Measurements from ENCODE around the gene NKX2-4. TPM values are rescaled to one million over a fixed set of nuclear protein-coding genes. Genes with fewer than 3 reads are reported as not detected.

NKX2-4 gene
- not detected for total RNA-seq
- long read RNA-seq: 0 reads

DNA sequence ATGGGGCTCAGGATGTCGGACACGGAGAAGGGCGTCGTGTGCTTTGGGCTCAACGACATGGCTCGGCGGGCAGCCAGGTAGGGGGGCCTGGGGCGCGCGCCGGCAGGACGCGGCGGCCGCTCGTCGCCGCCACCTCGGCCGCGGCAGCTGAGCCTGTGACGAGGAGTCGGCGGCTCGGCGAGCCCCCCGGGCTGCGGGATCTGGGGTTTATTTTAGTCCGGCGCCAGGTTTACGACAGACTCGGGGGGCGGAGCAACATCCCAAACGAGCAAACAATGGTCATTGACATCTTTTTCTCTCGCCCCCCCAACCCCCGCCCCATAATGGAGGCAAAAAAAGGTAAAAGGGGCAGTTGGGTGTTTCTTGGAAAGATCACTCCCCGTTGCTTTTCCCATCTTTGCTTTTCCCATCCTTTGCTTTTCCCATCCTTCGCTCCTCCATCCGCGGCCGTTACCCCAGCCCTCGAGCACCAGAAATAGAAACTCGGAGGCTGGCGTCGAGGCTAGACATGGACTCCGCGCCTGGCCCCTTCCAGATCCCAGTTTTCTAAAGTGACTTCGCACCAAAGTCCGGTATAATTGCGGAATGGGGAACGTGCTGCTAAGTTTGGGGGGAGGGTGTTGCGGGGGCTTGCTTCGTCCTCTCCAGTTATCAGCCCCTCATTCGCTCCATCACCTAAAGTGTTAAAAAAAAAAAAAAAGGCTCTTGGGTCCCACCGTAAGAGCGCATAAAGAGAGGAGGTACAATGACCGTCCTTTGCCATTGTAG lies at the start of gene NKX2-4:
Gene NKX2-4, minus strand, starts transcription at position 186 of the 768 bp plus-strand sequence. Its CDS starts 127 bp downstream, at position 59.
- H3K4me3 ChIP-seq: no peak within 1 kb of the TSS
- whole genome bisulfite sequencing (ENCODE audit: insufficient coverage, low coverage, low lambda C conversion rate, missing lambda C conversion rate): 10% methylated on average over 23 of the region's 57 CpGs
- peaks cover 26 to 48% of the 10 kb centered on the region in 2 donors for H3K27me3 ChIP-seq
- H3K4me1 ChIP-seq: peaks cover 0 to 4% (median 0%) of the 10 kb centered on the region in 4 donors
- H3K36me3 ChIP-seq: no peaks in the 10 kb centered on the region
- TF ChIP-seq POLR2A (IDR thresholded peaks at IDR 0.05): no peak
- TF ChIP-seq, protein P1, sequence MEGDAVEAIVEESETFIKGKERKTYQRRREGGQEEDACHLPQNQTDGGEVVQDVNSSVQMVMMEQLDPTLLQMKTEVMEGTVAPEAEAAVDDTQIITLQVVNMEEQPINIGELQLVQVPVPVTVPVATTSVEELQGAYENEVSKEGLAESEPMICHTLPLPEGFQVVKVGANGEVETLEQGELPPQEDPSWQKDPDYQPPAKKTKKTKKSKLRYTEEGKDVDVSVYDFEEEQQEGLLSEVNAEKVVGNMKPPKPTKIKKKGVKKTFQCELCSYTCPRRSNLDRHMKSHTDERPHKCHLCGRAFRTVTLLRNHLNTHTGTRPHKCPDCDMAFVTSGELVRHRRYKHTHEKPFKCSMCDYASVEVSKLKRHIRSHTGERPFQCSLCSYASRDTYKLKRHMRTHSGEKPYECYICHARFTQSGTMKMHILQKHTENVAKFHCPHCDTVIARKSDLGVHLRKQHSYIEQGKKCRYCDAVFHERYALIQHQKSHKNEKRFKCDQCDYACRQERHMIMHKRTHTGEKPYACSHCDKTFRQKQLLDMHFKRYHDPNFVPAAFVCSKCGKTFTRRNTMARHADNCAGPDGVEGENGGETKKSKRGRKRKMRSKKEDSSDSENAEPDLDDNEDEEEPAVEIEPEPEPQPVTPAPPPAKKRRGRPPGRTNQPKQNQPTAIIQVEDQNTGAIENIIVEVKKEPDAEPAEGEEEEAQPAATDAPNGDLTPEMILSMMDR (IDR thresholded peaks at IDR 0.05): no peak
- intact Hi-C loops (cut with DNase I): no loop called here
- no peak for ATAC-seq
- H3K27ac ChIP-seq: no peak within 1 kb of the TSS
- DNase-seq: no peak
- no peaks in the 10 kb centered on the region for H3K9me3 ChIP-seq

DNA sequence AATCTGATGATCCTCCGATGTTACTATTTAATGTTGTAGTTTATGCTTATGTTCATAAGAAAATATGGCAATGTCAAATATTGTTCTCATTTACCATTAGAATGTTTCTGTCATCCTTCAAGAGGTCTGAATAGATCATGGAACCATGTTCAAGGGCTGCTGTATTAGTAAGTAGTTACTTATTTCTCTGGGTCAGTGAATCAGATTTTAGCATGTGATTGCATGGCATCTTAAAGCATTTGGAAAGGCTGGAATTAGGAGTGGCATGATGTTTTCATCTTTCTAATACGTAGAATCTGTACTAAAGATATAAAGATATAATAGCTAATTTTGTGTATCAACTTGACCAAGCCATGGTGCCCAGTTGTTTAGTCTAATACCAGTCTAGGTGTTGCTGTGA lies 40.5 kb upstream of the NKX2-4 start:
- no peak for ATAC-seq

DNA sequence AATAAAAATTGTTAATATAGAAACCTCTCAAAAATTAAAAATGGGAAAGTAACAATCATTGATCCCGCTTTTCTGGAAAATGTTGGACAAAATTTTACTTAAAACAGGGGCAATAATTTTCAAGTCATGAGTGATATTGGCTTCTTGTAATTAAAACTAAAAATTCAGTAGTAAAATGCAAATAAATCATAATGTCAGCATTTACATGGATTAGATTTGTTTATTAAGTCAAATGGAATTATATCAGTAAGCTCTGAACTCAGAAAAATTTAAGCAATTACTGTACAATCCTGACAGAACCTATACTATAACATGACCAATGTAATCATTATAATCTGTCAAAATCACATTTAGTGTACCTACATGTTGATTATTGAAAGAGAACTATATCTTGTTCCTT lies 39.9 kb upstream of the NKX2-4 start:
- no peak overlapping the region for H3K27ac ChIP-seq
- TF ChIP-seq POLR2A (IDR thresholded peaks at IDR 0.05): no peak
- no peak for ATAC-seq
- no peak overlapping the region for H3K4me3 ChIP-seq
- H3K4me1 ChIP-seq: no peaks in the 10 kb centered on the region
- no peak for DNase-seq
- H3K27me3 ChIP-seq: no peaks in the 10 kb centered on the region
- intact Hi-C loops (cut with DNase I): no loop called here
- no peaks in the 10 kb centered on the region for H3K36me3 ChIP-seq
- 86% methylated on average over 1 of the region's 1 CpG for WGBS (ENCODE audit: insufficient coverage, low coverage, low lambda C conversion rate, missing lambda C conversion rate)
- no peaks in the 10 kb centered on the region for H3K9me3 ChIP-seq

More for the DNA sequence above, 40.5 kb upstream of the NKX2-4 start:
- DNase-seq: no peak
- Histone ChIP-seq H3K27me3 (no peaks in the 10 kb centered on the region), H3K27ac (no peak overlapping the region), H3K36me3 (no peaks in the 10 kb centered on the region), H3K9me3 (no peaks in the 10 kb centered on the region), H3K4me1 (no peaks in the 10 kb centered on the region), H3K4me3 (no peak overlapping the region)
- intact Hi-C loops (cut with DNase I): no loop called here
- WGBS (ENCODE audit: insufficient coverage, low coverage, low lambda C conversion rate, missing lambda C conversion rate): 57% methylated on average over 2 of the region's 2 CpGs
- TF ChIP-seq, protein P1 (IDR thresholded peaks at IDR 0.05): no peak
- TF ChIP-seq POLR2A (IDR thresholded peaks at IDR 0.05): no peak

DNA sequence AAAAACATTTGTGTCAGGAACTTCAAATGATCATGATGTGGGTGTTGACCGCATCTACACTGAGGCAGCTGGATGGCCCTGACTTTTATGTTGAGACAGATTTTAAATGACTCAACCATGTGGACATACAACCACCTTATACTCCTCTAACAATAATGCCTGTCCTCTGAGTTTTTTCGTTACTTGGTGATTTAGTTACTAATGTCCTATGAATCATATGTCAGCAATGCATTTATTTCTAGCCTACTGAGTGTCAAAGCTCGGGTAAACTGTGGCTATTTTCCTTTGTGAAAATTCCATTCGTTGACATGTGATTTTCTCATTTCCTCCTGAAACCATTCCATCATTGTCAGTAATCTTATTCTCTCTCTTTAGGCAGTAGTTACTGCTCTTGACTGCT lies 38.9 kb upstream of the NKX2-4 start:
- H3K4me3 ChIP-seq: no peak overlapping the region
- H3K4me1 ChIP-seq: no peaks in the 10 kb centered on the region
- no peaks in the 10 kb centered on the region for H3K27me3 ChIP-seq
- 53% methylated on average over 4 of the region's 4 CpGs for WGBS (ENCODE audit: insufficient coverage, low coverage, low lambda C conversion rate, missing lambda C conversion rate)
- TF ChIP-seq, protein P1 (IDR thresholded peaks at IDR 0.05): no peak
- TF ChIP-seq POLR2A (IDR thresholded peaks at IDR 0.05): no peak
- intact Hi-C loops (cut with DNase I): no loop called here
- H3K36me3 ChIP-seq: no peaks in the 10 kb centered on the region
- H3K27ac ChIP-seq: no peak overlapping the region
- ATAC-seq: no peak
- DNase-seq: no peak
- no peaks in the 10 kb centered on the region for H3K9me3 ChIP-seq

DNA sequence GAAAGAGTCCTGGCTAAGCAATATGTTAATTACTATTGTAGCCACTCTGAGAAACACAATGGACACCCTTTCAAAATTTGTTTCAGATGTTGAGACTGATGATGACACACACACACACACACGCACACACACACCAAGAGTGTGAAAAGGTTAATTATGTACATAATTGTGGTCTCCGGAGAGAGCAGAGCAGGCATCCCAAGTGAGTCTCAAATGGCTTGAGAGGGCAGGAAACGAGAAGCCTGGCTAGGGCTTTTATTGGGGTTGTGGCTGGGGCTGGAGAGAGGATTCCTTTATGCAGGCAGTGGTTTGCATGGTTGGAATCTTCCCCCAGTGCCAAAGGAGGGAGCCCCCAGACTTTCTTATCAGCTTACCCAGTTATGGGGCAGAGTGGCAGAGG lies 38.2 kb upstream of the NKX2-4 start:
- no peaks in the 10 kb centered on the region for H3K36me3 ChIP-seq
- no peaks in the 10 kb centered on the region for H3K9me3 ChIP-seq
- ATAC-seq (no peak), DNase-seq (no peak)
- no peak overlapping the region for H3K27ac ChIP-seq
- H3K27me3 ChIP-seq: no peaks in the 10 kb centered on the region
- intact Hi-C loops (cut with DNase I): no loop called here
- H3K4me3 ChIP-seq: no peak overlapping the region
- no peaks in the 10 kb centered on the region for H3K4me1 ChIP-seq
- 24% methylated on average over 3 of the region's 3 CpGs for WGBS (ENCODE audit: insufficient coverage, low coverage, low lambda C conversion rate, missing lambda C conversion rate)
- TF ChIP-seq, protein P1 (IDR thresholded peaks at IDR 0.05): no peak
- no peak for TF ChIP-seq POLR2A (IDR thresholded peaks at IDR 0.05)
